Stomach (tissue), 9 donors: ENCODE measurements around the gene HES3. TPM values are rescaled to one million over a fixed set of nuclear protein-coding genes. Genes with fewer than 3 reads are reported as not detected.

Experiments used
- DNase-seq, 2 donors: peaks; one replicate each; pipeline versions ENCODE4 v3.0.0 to v3.0.0-alpha.2; 2013 to 2019
- H3K27ac ChIP-seq, 5 donors: fragments of 200-600 bp in 4 of 5; sonication (generic) in 4 of 5; one replicate each; pipeline ENCODE4 v1.5.1; 2013 to 2019; ENCODE audit warnings: mild to moderate bottlenecking in 1 of 5, moderate library complexity in 1 of 5
- H3K27me3 ChIP-seq, 3 donors: fragments of 200-600 bp; sonication (generic); one replicate each; pipeline ENCODE4 v1.5.1; 2017 to 2019; ENCODE audit warnings: mixed run types in 1 of 3
- H3K36me3 ChIP-seq, 4 donors: fragments of 200-600 bp; sonication (generic); 1 replicate in 3 of 4; 2 replicates in 1 of 4; pipeline ENCODE4 v1.5.1; 2016 to 2019
- H3K4me1 ChIP-seq, 4 donors: fragments of 200-600 bp; sonication (generic); one replicate each; pipeline ENCODE4 v1.5.1; 2016 to 2019
- H3K4me3 ChIP-seq, 4 donors: fragments of 200-600 bp; sonication (generic) in 3 of 4; one replicate each; pipeline ENCODE4 v1.5.1; 2016 to 2019; ENCODE audit warnings: mild to moderate bottlenecking in 1 of 4
- H3K9me3 ChIP-seq, 4 donors: fragments of 200-600 bp; sonication (generic); one replicate each; pipeline ENCODE4 v1.5.1; 2016 to 2019
- EP300 ChIP-seq: sonication (generic); formaldehyde crosslinking; IDR thresholded peaks from one replicate; pipeline ENCODE4 v1.6.1; 2017; ENCODE audit warnings: antibody characterized with exemption
- POLR2A ChIP-seq, 4 donors: fragments of 450-650 bp; IDR thresholded peaks; one replicate each; pipeline ENCODE4 v1.6.1; 2016; ENCODE audit warnings: antibody characterized with exemption in 4 of 4, control low read depth in 2 of 4, mild to moderate bottlenecking in 1 of 4, moderate library complexity in 1 of 4
- POLR2AphosphoS5 ChIP-seq, 3 donors: sonication (generic); formaldehyde crosslinking; IDR thresholded peaks; one replicate each; pipeline ENCODE4 v1.6.1; 2016; ENCODE audit warnings: antibody characterized with exemption in 3 of 3
- WGBS, 5 donors: extraction: QIAGEN DNeasy Blood & Tissue Kit in 3 of 5; methylation state at CpG; one replicate each; pipeline versions ENCODE4 v1.1.5 to v1.1.7; 2013 to 2018; 5-methylcytosine and 5-hydroxymethylcytosine counted together
- intact Hi-C: fragments of 100-400 bp; cut with DNase I; formaldehyde crosslinking; loops from one replicate; pipeline ENCODE4 v1.15.1; 2023; ENCODE audit warnings: low total_unique reads
- polyA plus RNA-seq, 3 donors: library from polyadenylated mRNA; stranded (reverse); fragments of 200-250 nt; gene quantifications; one replicate each; pipeline ENCODE4 v1.2.3, GENCODE V29; 2013
- total RNA-seq, 5 donors: library from RNA; depleted of rRNA; stranded (reverse); fragments of >200 nt; gene quantifications; one replicate each; pipeline versions ENCODE4 v1.1.0 to v1.2.3, GENCODE V29; 2014 to 2016
- TF ChIP-seq, protein P1 (sequence below), 7 experiments: fragments of 450-650 bp in 4 of 7; fragments of 200-600 bp in 3 of 7; sonication (generic) in 3 of 7; IDR thresholded peaks; one replicate each; pipeline ENCODE4 v1.5.1; 2016 to 2019; ENCODE audit warnings: antibody characterized with exemption in 7 of 7, control low read depth in 2 of 7, mild to moderate bottlenecking in 1 of 7
- donor health status: healthy with polysubstance abuse.
- donor health status: Bipolar disorder and iron deficiency.
- donor health status: healthy.

The HES3 gene
- total and polyA plus RNA-seq, 8 donors = not detected

DNA sequence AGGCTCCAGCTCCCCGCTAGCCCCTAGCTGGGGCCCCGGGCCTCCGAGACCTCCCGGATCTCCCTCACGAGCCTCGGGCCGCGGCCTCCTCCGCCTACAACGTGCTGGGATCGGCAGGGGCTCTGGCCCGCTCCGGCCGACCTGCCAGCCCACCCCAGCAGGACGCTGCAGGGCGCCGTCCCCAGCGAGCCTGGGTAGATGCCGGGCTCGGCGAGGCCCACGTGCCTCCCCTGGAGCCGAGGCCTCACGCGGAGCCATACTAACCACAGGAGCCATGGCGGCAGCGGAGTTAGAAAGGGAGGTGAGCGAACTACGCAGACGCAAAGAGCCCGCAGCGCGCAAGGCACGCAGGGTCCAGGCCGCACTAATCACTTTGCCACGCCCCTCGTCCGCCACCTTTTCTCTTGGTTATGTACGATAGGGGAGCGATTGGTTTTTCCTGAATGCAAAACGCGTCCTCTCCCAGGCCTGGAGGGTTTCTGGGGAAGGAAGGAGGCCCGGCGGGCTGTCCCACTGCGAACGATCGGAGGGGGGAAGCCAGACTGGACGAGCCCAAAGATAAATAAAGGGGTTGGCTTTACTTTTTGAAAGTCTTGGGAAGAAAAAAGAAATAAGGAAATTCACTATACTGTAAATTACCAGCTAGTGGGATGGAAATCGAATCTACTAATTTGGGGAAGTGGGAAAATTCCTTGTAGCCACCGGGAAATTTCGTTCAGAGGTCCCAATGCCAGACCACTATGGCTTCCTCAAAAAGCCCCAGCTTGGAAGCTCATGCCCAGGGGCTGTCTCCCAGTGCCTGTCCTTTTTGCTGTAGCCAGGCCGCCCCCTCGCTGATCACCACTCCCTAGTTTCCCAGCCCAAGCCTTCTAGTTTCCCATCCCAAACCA lies 44.4 kb upstream of the HES3 start, which contains the start of gene RPL22:
Gene RPL22 (minus strand): TSS at position 298 of the 890 bp plus-strand sequence. CDS start 22 bp downstream, at position 276.
- Histone ChIP-seq H3K27me3 (no peaks in the 10 kb centered on the region), H3K4me3 (peak within 1 kb of the TSS; percentile 87 to 100 (median 98)), H3K9me3 (no peaks in the 10 kb centered on the region), H3K27ac (peak within 1 kb of the TSS; percentile 78 to 90 (median 88)), H3K4me1 (peaks cover 23 to 50% (median 36%) of the 10 kb centered on the region in 4 donors), H3K36me3 (peaks cover 20 to 28% (median 27%) of the 10 kb centered on the region in 4 donors)
- DNase-seq = peak; percentile 98 to 100
- intact Hi-C loops = loop anchor here (10.0 kb wide), 1 partner anchor 205 kb away; the partner anchor contains the start of gene NPHP4
- peak in 1 of 4 donors; percentile 14 for TF ChIP-seq POLR2A (IDR thresholded peaks at IDR 0.05)
- TF ChIP-seq, protein P1, sequence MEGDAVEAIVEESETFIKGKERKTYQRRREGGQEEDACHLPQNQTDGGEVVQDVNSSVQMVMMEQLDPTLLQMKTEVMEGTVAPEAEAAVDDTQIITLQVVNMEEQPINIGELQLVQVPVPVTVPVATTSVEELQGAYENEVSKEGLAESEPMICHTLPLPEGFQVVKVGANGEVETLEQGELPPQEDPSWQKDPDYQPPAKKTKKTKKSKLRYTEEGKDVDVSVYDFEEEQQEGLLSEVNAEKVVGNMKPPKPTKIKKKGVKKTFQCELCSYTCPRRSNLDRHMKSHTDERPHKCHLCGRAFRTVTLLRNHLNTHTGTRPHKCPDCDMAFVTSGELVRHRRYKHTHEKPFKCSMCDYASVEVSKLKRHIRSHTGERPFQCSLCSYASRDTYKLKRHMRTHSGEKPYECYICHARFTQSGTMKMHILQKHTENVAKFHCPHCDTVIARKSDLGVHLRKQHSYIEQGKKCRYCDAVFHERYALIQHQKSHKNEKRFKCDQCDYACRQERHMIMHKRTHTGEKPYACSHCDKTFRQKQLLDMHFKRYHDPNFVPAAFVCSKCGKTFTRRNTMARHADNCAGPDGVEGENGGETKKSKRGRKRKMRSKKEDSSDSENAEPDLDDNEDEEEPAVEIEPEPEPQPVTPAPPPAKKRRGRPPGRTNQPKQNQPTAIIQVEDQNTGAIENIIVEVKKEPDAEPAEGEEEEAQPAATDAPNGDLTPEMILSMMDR (IDR thresholded peaks at IDR 0.05) = peak in 1 of 7 experiments; percentile 40
- peak; percentile 91 to 98 (median 96) for TF ChIP-seq POLR2AphosphoS5 (IDR thresholded peaks at IDR 0.05)
- TF ChIP-seq EP300 = no peak
- WGBS, 5 donors = 1 to 3% (median 2%) methylated on average over 30 to 53 of the region's 53 CpGs

DNA sequence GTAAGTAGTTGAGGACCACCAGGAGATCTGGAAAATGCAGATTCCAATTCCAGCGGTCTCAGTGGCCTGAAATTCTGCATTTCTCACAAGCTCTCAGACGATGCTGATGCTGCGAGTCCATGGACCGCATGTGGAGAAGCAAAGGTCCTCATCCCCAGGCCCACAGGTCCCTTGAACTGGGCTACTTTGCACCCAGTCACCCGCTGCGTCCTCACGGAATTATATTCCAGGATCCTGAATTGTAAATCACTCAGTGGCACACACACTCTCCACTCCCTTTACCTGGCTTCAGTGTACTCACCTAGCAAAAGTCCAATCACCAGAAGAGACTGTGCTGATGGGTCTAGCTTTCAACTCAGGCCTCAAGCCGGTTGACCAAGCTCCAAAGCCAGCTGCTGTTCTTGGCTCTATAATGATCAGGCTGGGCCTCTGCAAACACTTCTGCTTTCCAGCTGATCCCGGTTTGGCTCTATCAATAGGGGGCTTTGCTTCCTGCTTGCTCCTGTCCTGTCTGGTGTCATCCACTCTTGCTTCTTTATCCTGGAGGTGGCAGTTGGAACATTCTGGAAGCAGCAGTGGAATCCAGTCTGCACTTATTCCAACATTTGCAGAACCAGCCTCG lies 43.7 kb upstream of the HES3 start:
- H3K36me3 ChIP-seq = peaks cover 12 to 21% (median 19%) of the 10 kb centered on the region in 4 donors
- H3K9me3 ChIP-seq = no peaks in the 10 kb centered on the region
- H3K4me3 ChIP-seq = peak overlapping the region; percentile 87 to 100 (median 98)
- H3K4me1 ChIP-seq = peaks cover 31 to 51% (median 40%) of the 10 kb centered on the region in 4 donors
- no peak for DNase-seq
- intact Hi-C loops = loop anchor here (10.0 kb wide), 1 partner anchor 205 kb away; the partner anchor contains the start of gene NPHP4
- peaks cover 0 to 4% (median 0%) of the 10 kb centered on the region in 3 donors for H3K27me3 ChIP-seq
- TF ChIP-seq, protein P1 (IDR thresholded peaks at IDR 0.05) = no peak
- TF ChIP-seq POLR2A (IDR thresholded peaks at IDR 0.05) = no peak
- TF ChIP-seq POLR2AphosphoS5 (IDR thresholded peaks at IDR 0.05) = no peak
- no peak for TF ChIP-seq EP300
- peak overlapping the region; percentile 48 to 90 (median 88) for H3K27ac ChIP-seq
- 67 to 79% (median 71%) methylated on average over 9 to 10 of the region's 10 CpGs for WGBS, 5 donors

DNA sequence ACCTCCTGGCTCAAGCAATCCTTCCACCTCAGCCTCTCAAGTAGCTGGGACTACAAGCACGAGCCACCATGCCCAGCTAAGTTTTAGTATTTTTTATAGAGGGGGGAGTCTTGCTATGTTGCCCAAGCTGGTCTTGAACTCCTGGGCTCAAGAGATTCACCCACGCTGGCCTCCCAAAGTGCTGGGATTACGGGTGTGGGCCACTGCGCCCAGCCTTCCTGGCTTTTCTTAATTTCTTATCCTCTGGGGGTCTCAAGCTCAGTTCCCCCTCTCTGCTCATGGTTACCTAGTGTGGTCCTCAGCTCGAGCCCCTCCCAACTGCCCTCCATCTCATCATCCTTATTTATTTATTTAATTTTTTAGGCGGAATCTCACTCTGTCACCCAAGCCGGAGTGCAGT lies 41.7 kb upstream of the HES3 start:
- intact Hi-C loops = loop anchor here (10.0 kb wide), 1 partner anchor 207 kb away; the partner anchor contains the start of gene NPHP4
- DNase-seq = no peak
- no peak for TF ChIP-seq EP300
- no peak for TF ChIP-seq POLR2A (IDR thresholded peaks at IDR 0.05)
- TF ChIP-seq, protein P1 (IDR thresholded peaks at IDR 0.05) = no peak
- no peak for TF ChIP-seq POLR2AphosphoS5 (IDR thresholded peaks at IDR 0.05)
- Histone ChIP-seq H3K36me3 (peaks cover 0 to 1% (median 0%) of the 10 kb centered on the region in 4 donors), H3K4me3 (no peak overlapping the region), H3K27me3 (peaks cover 0 to 24% (median 0%) of the 10 kb centered on the region in 3 donors), H3K27ac (no peak overlapping the region), H3K9me3 (no peaks in the 10 kb centered on the region), H3K4me1 (peaks cover 43 to 52% (median 50%) of the 10 kb centered on the region in 4 donors)
- 86 to 94% (median 92%) methylated on average over 7 of the region's 7 CpGs for WGBS, 5 donors
